DOHH2 (cell line): ENCODE data around the gene TP53TG3.
"Not testable (repeated sequence)": the region's sequence is repeated elsewhere in the genome, so short reads cannot be mapped to it uniquely, and the experiment has no call there.

Experiments used
- CTCF ChIP-seq: fragments of 200-600 bp; sonication (generic); IDR thresholded peaks from one replicate; pipeline ENCODE4 v1.5.1; 2014; ENCODE audit warnings: antibody characterized with exemption, mild to moderate bottlenecking, low read depth, low read length; ENCODE audit not compliant: poor library complexity, severe bottlenecking
- EZH2phosphoT487 ChIP-seq: fragments of 200-600 bp; sonication (generic); IDR thresholded peaks from 2 replicates; pipeline ENCODE4 v1.6.1; 2017; ENCODE audit warnings: borderline replicate concordance, mild to moderate bottlenecking, antibody characterized with exemption, low read length, moderate library complexity, mixed read lengths

GRCh38 chr16:32647562-32647961 is 28.4 kb downstream of the TP53TG3 start:
- not testable (repeated sequence) for TF ChIP-seq EZH2phosphoT487, CTCF
